Measurements from ENCODE around the gene ATG16L1.

ATG16L1 gene

DNA sequence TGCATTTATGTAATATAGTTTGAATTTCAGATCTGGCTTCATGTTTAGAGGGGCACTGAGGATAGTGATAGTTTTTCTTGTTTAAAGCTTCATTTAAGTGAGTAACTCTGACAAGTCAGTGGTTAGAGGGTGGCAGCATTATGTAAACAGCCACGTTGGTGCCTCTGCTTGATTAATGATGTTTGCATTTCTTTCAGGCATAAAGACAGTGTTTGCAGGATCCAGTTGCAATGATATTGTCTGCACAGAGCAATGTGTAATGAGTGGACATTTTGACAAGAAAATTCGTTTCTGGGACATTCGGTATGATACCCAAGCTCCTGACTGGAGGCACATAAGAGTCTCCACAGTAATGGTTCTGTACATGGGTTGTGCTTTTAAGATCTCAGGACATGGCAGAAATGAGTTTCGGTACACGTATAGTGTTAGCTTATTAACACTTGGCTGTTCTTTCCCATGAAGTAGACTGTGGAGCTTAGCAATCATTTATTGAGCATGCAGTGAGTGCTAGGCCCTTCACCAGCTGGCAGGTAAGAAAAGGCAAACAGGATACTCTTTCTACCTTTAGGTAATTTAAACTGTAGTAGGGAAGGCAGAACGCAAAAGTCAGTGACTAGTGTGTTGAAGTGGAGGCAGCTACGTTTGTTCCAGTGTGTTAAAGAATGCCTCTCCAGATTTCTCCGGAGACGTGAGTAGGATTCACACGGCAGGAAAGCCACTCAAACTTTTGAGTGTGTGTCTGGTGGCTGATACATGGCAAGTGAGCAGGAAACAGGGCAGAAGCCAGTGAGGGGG, 38.8 kb downstream of the ATG16L1 start:
- H3K9me2 ChIP-seq (ENCODE audit: low read depth, low read length) = no peaks in the 10 kb centered on the region
- no peak overlapping the region for H3K9ac ChIP-seq (ENCODE audit: low read length)
- H3K4me1 ChIP-seq (ENCODE audit: insufficient read depth, low read length, severe bottlenecking) = no peaks in the 10 kb centered on the region
- H3K9me3 ChIP-seq (ENCODE audit: low read length) = no peaks in the 10 kb centered on the region
- TF ChIP-seq CTCF (IDR thresholded peaks at IDR 0.05; ENCODE audit: low read length) (no peak), EZH2 (IDR thresholded peaks at IDR 0.05; ENCODE audit: borderline replicate concordance, low read length) (no peak)
- H3K79me2 ChIP-seq (ENCODE audit: insufficient read depth, low read length) = no peaks in the 10 kb centered on the region
- H3K4me2 ChIP-seq (ENCODE audit: low read length) = no peak overlapping the region
- H3K27ac ChIP-seq (ENCODE audit: low read depth, low read length, poor library complexity, severe bottlenecking) = no peak overlapping the region
- H2AFZ ChIP-seq (ENCODE audit: low read length) = no peak overlapping the region
- H4K20me1 ChIP-seq (ENCODE audit: insufficient read depth, low read length) = no peaks in the 10 kb centered on the region
- peaks cover 98% of the 10 kb centered on the region for H3K36me3 ChIP-seq (ENCODE audit: insufficient read depth, low read length)
- H3K4me3 ChIP-seq (ENCODE audit: low read depth, low read length, poor library complexity, severe bottlenecking) = no peak overlapping the region
- no peaks in the 10 kb centered on the region for H3F3A ChIP-seq (ENCODE audit: insufficient read depth, low read length)
- no peaks in the 10 kb centered on the region for H3K27me3 ChIP-seq (ENCODE audit: insufficient read depth, low read length)

DNA sequence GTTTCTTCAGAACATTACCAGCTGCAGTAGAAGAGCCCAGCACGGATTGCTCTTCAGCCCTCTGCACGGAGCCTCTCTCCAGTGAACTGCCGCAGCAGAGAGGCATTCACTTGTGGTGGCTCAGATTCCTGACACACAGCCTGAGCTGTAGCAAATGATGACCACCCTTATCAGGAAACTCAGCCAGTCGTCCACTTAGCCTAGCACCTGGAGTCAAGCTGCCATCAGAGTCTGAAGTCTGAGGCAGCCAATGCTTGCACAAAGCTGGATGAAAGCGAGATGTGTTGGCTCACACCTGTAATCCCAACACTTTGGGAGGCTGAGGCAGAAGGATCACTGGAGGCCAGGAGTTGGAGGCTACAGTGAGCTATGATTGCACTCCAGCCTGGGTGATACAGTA, 44.4 kb downstream of the ATG16L1 start:
- Histone ChIP-seq H3K9me2 (ENCODE audit: low read depth, low read length) (no peaks in the 10 kb centered on the region), H3K4me2 (ENCODE audit: low read length) (no peak overlapping the region), H3K36me3 (ENCODE audit: insufficient read depth, low read length) (peaks cover 56% of the 10 kb centered on the region), H3K4me3 (ENCODE audit: low read depth, low read length, poor library complexity, severe bottlenecking) (no peak overlapping the region), H3F3A (ENCODE audit: insufficient read depth, low read length) (no peaks in the 10 kb centered on the region), H3K4me1 (ENCODE audit: insufficient read depth, low read length, severe bottlenecking) (no peaks in the 10 kb centered on the region), H3K27me3 (ENCODE audit: insufficient read depth, low read length) (no peaks in the 10 kb centered on the region), H4K20me1 (ENCODE audit: insufficient read depth, low read length) (no peaks in the 10 kb centered on the region), H3K9me3 (ENCODE audit: low read length) (no peaks in the 10 kb centered on the region), H2AFZ (ENCODE audit: low read length) (no peak overlapping the region), H3K79me2 (ENCODE audit: insufficient read depth, low read length) (no peaks in the 10 kb centered on the region), H3K27ac (ENCODE audit: low read depth, low read length, poor library complexity, severe bottlenecking) (no peak overlapping the region), H3K9ac (ENCODE audit: low read length) (no peak overlapping the region)
- TF ChIP-seq EZH2 (IDR thresholded peaks at IDR 0.05; ENCODE audit: borderline replicate concordance, low read length) = no peak
- TF ChIP-seq CTCF (IDR thresholded peaks at IDR 0.05; ENCODE audit: low read length) = no peak

DNA sequence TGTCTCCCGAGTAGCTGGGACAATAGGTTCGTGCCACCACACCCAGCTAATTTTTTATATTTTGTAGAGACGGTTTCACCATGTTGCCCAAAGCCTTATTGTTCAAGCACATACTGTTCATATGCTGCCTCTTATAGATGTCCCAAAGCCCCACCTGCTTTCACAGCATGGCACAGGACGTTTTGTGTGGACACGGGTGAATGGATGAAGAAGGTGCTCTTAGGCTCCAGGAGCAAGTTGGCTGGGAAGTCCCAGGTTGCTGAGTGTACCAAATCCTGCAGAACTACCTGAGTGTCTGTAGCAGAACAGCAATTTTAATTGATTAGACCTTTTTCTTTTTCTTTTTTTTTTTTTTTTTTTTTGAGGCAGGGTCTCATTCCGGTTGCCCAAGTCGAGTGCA, 45.6 kb downstream of the ATG16L1 start:
- H3K9ac ChIP-seq (ENCODE audit: low read length) = no peak overlapping the region
- no peaks in the 10 kb centered on the region for H4K20me1 ChIP-seq (ENCODE audit: insufficient read depth, low read length)
- no peak for TF ChIP-seq EZH2 (IDR thresholded peaks at IDR 0.05; ENCODE audit: borderline replicate concordance, low read length)
- no peak overlapping the region for H3K27ac ChIP-seq (ENCODE audit: low read depth, low read length, poor library complexity, severe bottlenecking)
- H3K9me2 ChIP-seq (ENCODE audit: low read depth, low read length) = no peaks in the 10 kb centered on the region
- no peaks in the 10 kb centered on the region for H3K79me2 ChIP-seq (ENCODE audit: insufficient read depth, low read length)
- H3K4me2 ChIP-seq (ENCODE audit: low read length) = no peak overlapping the region
- H3K36me3 ChIP-seq (ENCODE audit: insufficient read depth, low read length) = peaks cover 44% of the 10 kb centered on the region
- no peak overlapping the region for H3K4me3 ChIP-seq (ENCODE audit: low read depth, low read length, poor library complexity, severe bottlenecking)
- no peaks in the 10 kb centered on the region for H3K4me1 ChIP-seq (ENCODE audit: insufficient read depth, low read length, severe bottlenecking)
- no peak overlapping the region for H2AFZ ChIP-seq (ENCODE audit: low read length)
- no peaks in the 10 kb centered on the region for H3K9me3 ChIP-seq (ENCODE audit: low read length)
- no peaks in the 10 kb centered on the region for H3F3A ChIP-seq (ENCODE audit: insufficient read depth, low read length)
- H3K27me3 ChIP-seq (ENCODE audit: insufficient read depth, low read length) = no peaks in the 10 kb centered on the region

DNA sequence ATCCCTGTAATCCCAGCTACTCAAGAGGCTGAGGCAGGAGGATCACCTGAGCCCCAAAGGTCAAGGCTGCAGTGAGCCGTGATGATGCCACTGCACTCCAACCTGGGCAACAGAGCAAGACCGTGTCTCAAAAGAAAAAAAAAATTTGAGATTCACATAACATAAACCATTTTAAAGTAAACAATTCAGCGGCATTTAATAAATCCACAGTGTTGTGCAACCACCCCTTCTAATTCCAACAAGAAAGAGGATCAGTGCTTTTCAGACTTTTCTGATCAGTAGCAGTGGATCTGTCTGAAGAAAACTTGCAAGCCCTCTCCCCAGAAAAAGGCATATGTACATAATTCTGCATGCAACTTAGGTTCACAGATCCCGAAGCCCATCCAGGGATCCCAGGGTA, 48.9 kb downstream of the ATG16L1 start:
- Histone ChIP-seq H3K9me2 (ENCODE audit: low read depth, low read length) (no peaks in the 10 kb centered on the region), H3F3A (ENCODE audit: insufficient read depth, low read length) (no peaks in the 10 kb centered on the region), H3K27me3 (ENCODE audit: insufficient read depth, low read length) (no peaks in the 10 kb centered on the region), H4K20me1 (ENCODE audit: insufficient read depth, low read length) (no peaks in the 10 kb centered on the region), H3K4me1 (ENCODE audit: insufficient read depth, low read length, severe bottlenecking) (no peaks in the 10 kb centered on the region), H3K9me3 (ENCODE audit: low read length) (no peaks in the 10 kb centered on the region), H3K27ac (ENCODE audit: low read depth, low read length, poor library complexity, severe bottlenecking) (no peak overlapping the region), H2AFZ (ENCODE audit: low read length) (no peak overlapping the region), H3K4me3 (ENCODE audit: low read depth, low read length, poor library complexity, severe bottlenecking) (no peak overlapping the region), H3K36me3 (ENCODE audit: insufficient read depth, low read length) (peaks cover 10% of the 10 kb centered on the region), H3K79me2 (ENCODE audit: insufficient read depth, low read length) (no peaks in the 10 kb centered on the region), H3K9ac (ENCODE audit: low read length) (no peak overlapping the region), H3K4me2 (ENCODE audit: low read length) (no peak overlapping the region)
- TF ChIP-seq EZH2 (IDR thresholded peaks at IDR 0.05; ENCODE audit: borderline replicate concordance, low read length) = no peak
- TF ChIP-seq CTCF (IDR thresholded peaks at IDR 0.05; ENCODE audit: low read length) = no peak

All from OCI-LY1 (cell line).